Muscle of back (tissue), 11 donors: ENCODE measurements around the gene SLC22A4. TPM values are rescaled to one million over a fixed set of nuclear protein-coding genes. Genes with fewer than 3 reads are reported as not detected.

ENCODE experiments used
- DNase-seq, 3 donors: peaks; one replicate each; pipeline versions ENCODE4 v3.0.0 to v3.0.0-alpha.2; 2013
- polyA plus RNA-seq, 10 donors: library from polyadenylated mRNA; unstranded; fragments of 120-200 nt; gene quantifications; one replicate each; pipeline ENCODE4 v1.2.1, GENCODE V29; 2013; ENCODE audit not compliant: insufficient read length in 10 of 10

The SLC22A4 gene
- polyA plus RNA-seq, 10 donors, result 2.9 to 5.2 (median 3.5) TPM

- no peak for DNase-seq
Observed at GRCh38 chr5:132335402-132335801, 41.2 kb downstream of the SLC22A4 start.

GRCh38 chr5:132339502-132339901, 45.3 kb downstream of the SLC22A4 start:
- no peak for DNase-seq

GRCh38 chr5:132342291-132343180, 48.3 kb downstream of the SLC22A4 start:
- DNase-seq, result no peak

- no peak for DNase-seq
Observed at GRCh38 chr5:132344775-132345514, 50.8 kb downstream of the SLC22A4 start.

GRCh38 chr5:132353486-132353995, 59.3 kb downstream of the SLC22A4 start:
- no peak for DNase-seq

- DNase-seq, result no peak
Observed at GRCh38 chr5:132354381-132355139, 60.4 kb downstream of the SLC22A4 start.

- no peak for DNase-seq
Observed at GRCh38 chr5:132355140-132355765, 61.1 kb downstream of the SLC22A4 start.

GRCh38 chr5:132358775-132359174, 64.6 kb downstream of the SLC22A4 start:
- DNase-seq, result no peak

GRCh38 chr5:132362086-132362485, 67.9 kb downstream of the SLC22A4 start:
- DNase-seq, result no peak

- DNase-seq, result peak; percentile 42 to 77 (median 48)
Observed at GRCh38 chr5:132363431-132364112, 69.4 kb downstream of the SLC22A4 start.

- no peak for DNase-seq
Observed at GRCh38 chr5:132364319-132364718, 70.1 kb downstream of the SLC22A4 start.

- DNase-seq, result no peak
Observed at GRCh38 chr5:132365213-132365612, 71.0 kb downstream of the SLC22A4 start.

- DNase-seq, result no peak
Observed at GRCh38 chr5:132368186-132368585, 74.0 kb downstream of the SLC22A4 start.

- DNase-seq, result no peak
Observed at GRCh38 chr5:132369007-132369473, 74.8 kb downstream of the SLC22A4 start.

GRCh38 chr5:132369474-132370180, 75.4 kb downstream of the SLC22A4 start, which contains the start of gene SLC22A5:
Gene SLC22A5 (plus strand): TSS chr5:132369710. CDS start chr5:132369973, 263 bp downstream.
- DNase-seq, result peak in 2 of 3 donors; percentile 63 to 90

GRCh38 chr5:132370181-132370970, 76.2 kb downstream of the SLC22A4 start:
- no peak for DNase-seq

- no peak for DNase-seq
Observed at GRCh38 chr5:132370971-132371602, 76.9 kb downstream of the SLC22A4 start.

GRCh38 chr5:132371603-132371994, 77.4 kb downstream of the SLC22A4 start:
- DNase-seq, result no peak

- DNase-seq, result no peak
Observed at GRCh38 chr5:132372127-132372526, 77.9 kb downstream of the SLC22A4 start.
